ENCODE results near the gene HYAL1.

The HYAL1 gene, protein sequence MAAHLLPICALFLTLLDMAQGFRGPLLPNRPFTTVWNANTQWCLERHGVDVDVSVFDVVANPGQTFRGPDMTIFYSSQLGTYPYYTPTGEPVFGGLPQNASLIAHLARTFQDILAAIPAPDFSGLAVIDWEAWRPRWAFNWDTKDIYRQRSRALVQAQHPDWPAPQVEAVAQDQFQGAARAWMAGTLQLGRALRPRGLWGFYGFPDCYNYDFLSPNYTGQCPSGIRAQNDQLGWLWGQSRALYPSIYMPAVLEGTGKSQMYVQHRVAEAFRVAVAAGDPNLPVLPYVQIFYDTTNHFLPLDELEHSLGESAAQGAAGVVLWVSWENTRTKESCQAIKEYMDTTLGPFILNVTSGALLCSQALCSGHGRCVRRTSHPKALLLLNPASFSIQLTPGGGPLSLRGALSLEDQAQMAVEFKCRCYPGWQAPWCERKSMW

DNA sequence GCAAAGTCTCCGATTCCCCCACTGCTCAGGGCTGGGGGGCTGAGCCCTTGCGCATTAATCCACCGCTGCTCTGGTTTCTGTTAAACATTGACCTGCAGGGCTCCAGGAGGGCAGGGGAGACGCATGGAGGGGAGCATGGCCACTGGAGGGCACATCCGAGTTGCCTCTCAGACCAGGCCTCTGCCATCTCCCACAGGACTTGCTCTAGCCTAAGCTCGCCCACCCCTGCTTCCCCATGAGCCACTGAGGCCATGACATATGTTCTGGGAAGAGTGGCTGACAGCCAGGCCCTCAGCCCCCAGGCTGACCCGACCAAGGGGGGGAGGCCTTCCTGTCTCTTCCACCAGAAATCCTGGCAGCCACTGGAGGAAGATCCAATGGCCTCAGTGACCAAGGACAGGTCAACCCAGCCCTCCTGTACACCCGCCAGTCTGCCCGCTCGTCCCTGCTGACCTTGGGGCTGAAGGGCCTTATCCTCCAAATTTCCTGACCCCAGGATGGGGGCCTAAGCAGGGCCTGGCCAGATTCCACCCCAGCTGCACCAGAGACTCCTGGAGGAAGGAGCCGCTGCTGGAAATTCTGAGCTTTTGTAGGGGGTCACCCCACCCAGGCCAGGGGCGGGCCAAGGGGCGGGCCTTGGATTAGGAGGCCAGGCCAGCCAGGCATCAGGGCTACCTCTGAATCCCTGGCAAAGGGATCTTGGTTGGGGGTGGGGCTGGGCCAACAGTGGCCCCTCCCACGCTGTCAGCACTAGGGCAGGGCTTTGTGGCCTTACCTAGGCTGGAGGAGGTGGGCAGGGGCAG lies at the start of gene HYAL1:
HYAL1 (minus strand) TSS at position 562 of the 803 bp plus-strand sequence. CDS start 618 bp downstream, outside the sequence.
- peak; percentile 33 for DNase-seq (ENCODE audit: low read depth)
- peak within 1 kb of the TSS; percentile 10 for H3K4me3 ChIP-seq (replicated peaks; ENCODE audit: low read depth, low read length)
- TF ChIP-seq, protein P1, sequence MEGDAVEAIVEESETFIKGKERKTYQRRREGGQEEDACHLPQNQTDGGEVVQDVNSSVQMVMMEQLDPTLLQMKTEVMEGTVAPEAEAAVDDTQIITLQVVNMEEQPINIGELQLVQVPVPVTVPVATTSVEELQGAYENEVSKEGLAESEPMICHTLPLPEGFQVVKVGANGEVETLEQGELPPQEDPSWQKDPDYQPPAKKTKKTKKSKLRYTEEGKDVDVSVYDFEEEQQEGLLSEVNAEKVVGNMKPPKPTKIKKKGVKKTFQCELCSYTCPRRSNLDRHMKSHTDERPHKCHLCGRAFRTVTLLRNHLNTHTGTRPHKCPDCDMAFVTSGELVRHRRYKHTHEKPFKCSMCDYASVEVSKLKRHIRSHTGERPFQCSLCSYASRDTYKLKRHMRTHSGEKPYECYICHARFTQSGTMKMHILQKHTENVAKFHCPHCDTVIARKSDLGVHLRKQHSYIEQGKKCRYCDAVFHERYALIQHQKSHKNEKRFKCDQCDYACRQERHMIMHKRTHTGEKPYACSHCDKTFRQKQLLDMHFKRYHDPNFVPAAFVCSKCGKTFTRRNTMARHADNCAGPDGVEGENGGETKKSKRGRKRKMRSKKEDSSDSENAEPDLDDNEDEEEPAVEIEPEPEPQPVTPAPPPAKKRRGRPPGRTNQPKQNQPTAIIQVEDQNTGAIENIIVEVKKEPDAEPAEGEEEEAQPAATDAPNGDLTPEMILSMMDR (IDR thresholded peaks at IDR 0.05; ENCODE audit: low read length, missing control alignments): peak; percentile 5

DNA sequence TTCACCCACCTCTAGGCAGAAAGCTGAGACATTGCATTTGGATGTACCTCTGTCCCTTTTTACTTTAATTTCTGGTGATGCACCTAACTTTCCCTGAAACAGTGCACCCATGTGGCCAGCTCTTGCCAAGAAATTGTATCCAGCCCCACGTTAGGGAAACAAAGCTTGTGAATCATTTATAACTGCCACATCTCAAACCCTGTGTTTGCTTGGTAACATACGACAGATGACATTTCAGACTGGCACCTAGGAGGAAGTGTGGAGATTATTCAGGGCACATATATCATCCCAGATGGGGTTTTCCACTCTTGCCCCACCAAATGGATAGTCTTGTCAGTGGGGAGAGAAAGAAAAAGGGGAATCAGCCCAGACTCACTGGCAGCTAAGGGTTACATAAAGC lies 49.4 kb upstream of the HYAL1 start:
- TF ChIP-seq, protein P1 (IDR thresholded peaks at IDR 0.05; ENCODE audit: low read length, missing control alignments): peak; percentile 22
- no peak for DNase-seq (ENCODE audit: low read depth)
- H3K4me3 ChIP-seq (replicated peaks; ENCODE audit: low read depth, low read length): no peak overlapping the region

DNA sequence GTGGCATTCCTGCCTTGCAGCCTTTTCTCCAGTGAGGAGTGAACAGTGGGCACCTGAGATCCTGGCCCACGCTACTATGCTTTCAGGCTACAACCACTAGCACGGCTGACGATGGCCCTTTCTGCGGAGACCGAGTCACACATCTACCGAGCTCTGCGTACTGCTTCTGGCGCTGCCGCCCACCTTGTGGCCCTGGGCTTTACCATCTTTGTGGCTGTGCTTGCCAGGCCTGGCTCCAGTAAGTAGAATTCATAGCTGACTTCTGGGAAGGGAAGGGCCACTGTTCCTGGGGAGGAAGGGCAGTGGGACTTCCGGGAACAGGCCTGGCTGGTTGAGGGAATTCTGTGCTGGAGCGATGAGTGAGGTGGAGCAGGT lies 47.9 kb upstream of the HYAL1 start:
- TF ChIP-seq, protein P1 (IDR thresholded peaks at IDR 0.05; ENCODE audit: low read length, missing control alignments): no peak
- no peak for DNase-seq (ENCODE audit: low read depth)

DNA sequence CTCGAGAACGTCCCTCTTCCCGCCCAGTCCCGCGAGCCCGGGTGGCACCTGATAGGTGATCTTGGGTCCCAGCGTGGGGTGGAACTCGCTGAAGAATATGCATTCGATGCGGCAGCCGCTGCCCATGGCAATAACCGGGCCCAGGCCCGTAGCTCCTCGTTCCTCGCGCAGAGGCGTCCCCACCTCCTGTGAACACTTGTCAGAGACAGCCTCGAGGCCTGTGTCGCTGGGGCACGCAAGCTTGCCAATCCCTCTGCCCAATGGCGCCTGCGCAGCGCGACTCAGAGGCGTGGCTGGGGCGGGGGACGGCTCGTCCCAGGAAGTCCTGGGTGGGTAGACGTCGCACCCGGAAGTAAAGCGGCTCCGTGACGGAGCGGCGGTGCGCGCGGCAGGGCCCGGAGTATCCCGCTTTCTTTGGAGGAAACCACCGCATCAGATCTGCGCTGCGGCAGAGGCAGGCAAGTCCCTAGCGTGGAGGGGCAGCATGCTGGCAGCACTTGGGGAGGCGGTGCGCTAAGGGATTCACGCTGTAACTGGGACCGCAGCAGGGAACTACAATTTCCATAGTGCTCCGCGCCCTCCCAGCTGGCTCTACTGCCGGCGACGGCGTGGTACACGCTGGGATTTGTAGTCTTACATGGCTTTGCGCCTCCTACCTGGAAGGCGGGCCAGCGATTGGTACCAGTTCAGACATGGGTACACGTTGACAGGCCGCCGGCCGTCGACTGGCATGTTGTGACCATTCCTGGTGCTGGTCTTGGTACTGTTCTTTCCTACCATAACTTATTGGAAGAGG lies 47.4 kb upstream of the HYAL1 start, which contains the start of the genes CYB561D2 and NPRL2:
CYB561D2 (plus strand) TSS at position 336 of the 796 bp plus-strand sequence. CDS start 572 bp downstream, outside the sequence.
NPRL2 (minus strand) TSS at position 249 of the 796 bp plus-strand sequence; CDS start at position 126, 123 bp downstream.
- peak; percentile 90 for DNase-seq (ENCODE audit: low read depth)

More for the DNA sequence above, 47.9 kb upstream of the HYAL1 start:
- H3K4me3 ChIP-seq (replicated peaks; ENCODE audit: low read depth, low read length): peak overlapping the region; percentile 92

DNA sequence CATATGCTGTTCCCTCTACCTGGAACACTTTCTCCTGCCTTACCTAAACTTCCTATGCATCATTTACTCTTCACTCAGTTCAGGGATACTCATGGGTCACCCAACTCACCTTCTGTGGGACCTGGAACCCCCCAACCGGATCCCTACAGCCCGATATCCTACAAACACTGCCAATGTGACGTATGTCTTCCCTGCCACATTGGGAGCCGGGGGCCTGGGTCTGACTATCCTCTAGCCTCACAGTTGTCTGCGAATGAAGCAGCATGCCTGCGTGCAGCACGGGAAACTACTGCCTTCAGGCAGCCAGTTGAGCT lies 46.8 kb upstream of the HYAL1 start:
- TF ChIP-seq, protein P1 (IDR thresholded peaks at IDR 0.05; ENCODE audit: low read length, missing control alignments): no peak
- DNase-seq (ENCODE audit: low read depth): no peak
- H3K4me3 ChIP-seq (replicated peaks; ENCODE audit: low read depth, low read length): peak overlapping the region; percentile 92

More for the DNA sequence above, 47.4 kb upstream of the HYAL1 start, which contains the start of the genes CYB561D2 and NPRL2:
- TF ChIP-seq, protein P1 (IDR thresholded peaks at IDR 0.05; ENCODE audit: low read length, missing control alignments): no peak
- peak within 1 kb of the TSS; percentile 92 for H3K4me3 ChIP-seq (replicated peaks; ENCODE audit: low read depth, low read length)

DNA sequence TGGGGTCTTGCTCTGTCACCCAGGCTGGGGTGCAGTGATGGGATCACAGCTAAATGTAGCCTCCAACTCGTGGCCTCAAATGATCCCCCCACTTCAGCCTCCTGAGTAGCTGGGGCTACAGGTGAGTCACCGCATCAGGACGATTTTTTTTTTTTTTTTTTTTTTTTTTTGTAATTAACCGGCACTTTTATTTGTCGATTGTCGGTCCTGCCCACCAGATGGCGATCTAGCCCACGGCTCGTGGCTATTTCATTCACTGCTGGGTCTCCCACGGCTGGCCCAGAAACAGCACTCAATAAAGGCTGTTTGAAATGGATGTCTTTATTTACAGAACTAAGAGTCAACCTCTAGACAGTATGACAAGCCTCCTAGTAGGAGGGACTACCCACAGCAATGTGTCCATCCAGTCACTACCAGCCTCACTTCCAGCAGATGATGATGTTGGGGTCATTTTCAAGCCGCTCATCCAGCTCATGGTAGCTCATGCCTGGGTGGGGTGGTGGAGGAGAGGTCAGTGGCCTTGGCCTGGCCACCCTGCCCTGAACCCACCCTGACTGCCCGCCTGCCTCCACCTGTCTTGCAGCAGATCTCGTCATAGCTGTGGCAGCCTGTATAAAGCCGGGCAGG lies 43.9 kb upstream of the HYAL1 start:
- no peak overlapping the region for H3K4me3 ChIP-seq (replicated peaks; ENCODE audit: low read depth, low read length)
- DNase-seq (ENCODE audit: low read depth): peak; percentile 80
- TF ChIP-seq, protein P1 (IDR thresholded peaks at IDR 0.05; ENCODE audit: low read length, missing control alignments): peak; percentile 59

Measured in fibroblast of pulmonary artery (primary cell).